CD14-positive monocyte (primary cell): ENCODE measurements around the gene PLOD1. TPM values are rescaled to one million over a fixed set of nuclear protein-coding genes. Genes with fewer than 3 reads are reported as not detected.

Experiments
- DNase-seq, 3 donors: peaks; one replicate each; pipeline ENCODE4 v3.0.0-alpha.2; 2011 to 2022
- H2AFZ ChIP-seq: 2 replicates; pipeline ENCODE4 v1.6.0; 2012; ENCODE audit warnings: mild to moderate bottlenecking, low read depth, low read length, inconsistent platforms; ENCODE audit not compliant: insufficient read depth, poor library complexity, severe bottlenecking
- H3K27ac ChIP-seq, 2 donors: 1 replicate in 1 of 2; 2 replicates in 1 of 2; pipeline ENCODE4 v1.5.1; 2012 to 2013; ENCODE audit warnings: low read length in 2 of 2, control low read depth in 1 of 2, inconsistent platforms in 1 of 2, low read depth in 1 of 2, mild to moderate bottlenecking in 1 of 2
- H3K27me3 ChIP-seq, 2 donors: one replicate each; pipeline versions ENCODE4 v1.6.0 to v1.6.1; 2011 to 2013; ENCODE audit warnings: low read length in 2 of 2; ENCODE audit not compliant: control insufficient read depth in 2 of 2, insufficient read depth in 2 of 2
- H3K36me3 ChIP-seq, 2 donors: replicated peaks in 1 of 2; 1 replicate in 1 of 2; 2 replicates in 1 of 2; pipeline versions ENCODE4 v1.5.1 to v1.6.1; 2012 to 2013; ENCODE audit warnings: low read length in 2 of 2, control low read depth in 1 of 2, inconsistent platforms in 1 of 2, mild to moderate bottlenecking in 1 of 2; ENCODE audit not compliant: insufficient read depth in 2 of 2, control insufficient read depth in 1 of 2
- H3K4me1 ChIP-seq, 2 donors: 1 replicate in 1 of 2; 2 replicates in 1 of 2; pipeline versions ENCODE4 v1.5.1 to v1.6.1; 2012 to 2013; ENCODE audit warnings: low read length in 2 of 2, control low read depth in 1 of 2, inconsistent platforms in 1 of 2, mild to moderate bottlenecking in 1 of 2, moderate library complexity in 1 of 2; ENCODE audit not compliant: insufficient read depth in 2 of 2, control insufficient read depth in 1 of 2
- H3K4me2 ChIP-seq: replicated peaks from 2 replicates; pipeline ENCODE3; 2012; ENCODE audit warnings: low read length, moderate library complexity, mild to moderate bottlenecking; ENCODE audit not compliant: poor library complexity, severe bottlenecking; ENCODE audit errors: extremely low read depth
- H3K4me3 ChIP-seq, 3 experiments: fragments of 200-600 bp in 1 of 3; sonication (generic) in 1 of 3; replicated peaks in 1 of 3; 1 replicate in 2 of 3; 2 replicates in 1 of 3; pipeline ENCODE4 v1.5.1; 2011 to 2013; ENCODE audit warnings: low read length in 3 of 3, mild to moderate bottlenecking in 3 of 3, control low read depth in 2 of 3, low read depth in 2 of 3, inconsistent platforms in 1 of 3, moderate library complexity in 1 of 3
- H3K79me2 ChIP-seq: 2 replicates; pipeline ENCODE4 v1.6.0; 2012; ENCODE audit warnings: mild to moderate bottlenecking, control low read depth, inconsistent platforms, low read length, moderate library complexity; ENCODE audit not compliant: insufficient read depth
- H3K9ac ChIP-seq: 2 replicates; pipeline ENCODE4 v1.6.0; 2017; ENCODE audit warnings: low read length, mild to moderate bottlenecking; ENCODE audit not compliant: insufficient read depth, poor library complexity, severe bottlenecking
- H3K9me3 ChIP-seq, 2 donors: replicated peaks in 1 of 2; 1 replicate in 1 of 2; 2 replicates in 1 of 2; pipeline versions ENCODE4 v1.5.1 to v1.6.1; 2012 to 2013; ENCODE audit warnings: low read length in 2 of 2, control low read depth in 1 of 2; ENCODE audit not compliant: control insufficient read depth in 1 of 2, insufficient read depth in 1 of 2
- H4K20me1 ChIP-seq: 2 replicates; pipeline ENCODE4 v1.6.0; 2012; ENCODE audit warnings: mild to moderate bottlenecking, low read length, control low read depth, moderate library complexity; ENCODE audit not compliant: insufficient read depth
- H3K27ac Mint-ChIP-seq, 7 donors: one replicate each; pipeline ENCODE4 v1.8.0; 2020; ENCODE audit warnings: mild to moderate bottlenecking in 7 of 7, mixed read lengths in 7 of 7, moderate library complexity in 6 of 7, inconsistent platforms in 2 of 7
- H3K27me3 Mint-ChIP-seq, 3 donors: one replicate each; pipeline ENCODE4 v1.8.0; 2021 to 2022; ENCODE audit warnings: low read depth in 3 of 3, mild to moderate bottlenecking in 3 of 3, mixed read lengths in 3 of 3, moderate library complexity in 3 of 3, inconsistent platforms in 1 of 3
- H3K36me3 Mint-ChIP-seq, 2 donors: one replicate each; pipeline ENCODE4 v1.8.0; 2020; ENCODE audit warnings: mixed read lengths in 2 of 2, inconsistent platforms in 1 of 2, mild to moderate bottlenecking in 1 of 2
- H3K4me1 Mint-ChIP-seq: one replicate; pipeline ENCODE4 v1.8.0; 2020; ENCODE audit warnings: mild to moderate bottlenecking, mixed read lengths
- H3K4me3 Mint-ChIP-seq, 2 donors: one replicate each; pipeline ENCODE4 v1.8.0; 2020; ENCODE audit warnings: mild to moderate bottlenecking in 2 of 2, mixed read lengths in 2 of 2, moderate library complexity in 1 of 2
- H3K9me3 Mint-ChIP-seq, 7 donors: one replicate each; pipeline ENCODE4 v1.8.0; 2020 to 2022; ENCODE audit warnings: mixed read lengths in 7 of 7, mild to moderate bottlenecking in 6 of 7, moderate library complexity in 6 of 7, inconsistent platforms in 2 of 7
- CTCF ChIP-seq: fragments of 200-600 bp; IDR thresholded peaks from one replicate; pipeline ENCODE4 v1.8.0; 2022; ENCODE audit warnings: antibody characterized with exemption, mild to moderate bottlenecking
- WGBS: methylation state at CpG from one replicate; pipeline ENCODE4 v1.1.5; 2013; ENCODE audit warnings: missing lambda C conversion rate; ENCODE audit not compliant: insufficient coverage; 5-methylcytosine and 5-hydroxymethylcytosine counted together
- intact Hi-C, 2 donors: fragments of 100-400 bp; cut with micrococcal nuclease; formaldehyde crosslinking; loops; one replicate each; pipeline versions ENCODE4 v1.15.0 to v1.15.1; 2023
- polyA plus RNA-seq, 3 donors: library from polyadenylated mRNA; depleted of rRNA in 1 of 3; unstranded in 2 of 3; stranded (reverse) in 1 of 3; fragments of 300-500 nt in 2 of 3; fragments of >200 nt in 1 of 3; fragmentation: Illumina TruSeq in 2 of 3; gene quantifications; 1 replicate in 2 of 3; 2 replicates in 1 of 3; pipeline ENCODE4 v1.2.3, GENCODE V29; 2012 to 2021

The PLOD1 gene
- polyA plus RNA-seq, 3 donors: 44.5 to 53.4 (median 53.1) TPM

- Mint-ChIP-seq H3K4me1 (peaks cover 10% of the 10 kb centered on the region), H3K4me3 (no peak overlapping the region), H3K27ac (peak overlapping the region in 1 of 7 donors; percentile 27), H3K36me3 (peaks cover 2 to 20% of the 10 kb centered on the region in 2 donors), H3K27me3 (peaks cover 2 to 4% (median 3%) of the 10 kb centered on the region in 3 donors), H3K9me3 (peaks cover 0 to 2% (median 0%) of the 10 kb centered on the region in 7 donors)
- intact Hi-C loops: no loop called here
- no peak overlapping the region for H3K27ac ChIP-seq
- no peak overlapping the region for H2AFZ ChIP-seq
- H3K36me3 ChIP-seq: peaks cover 4 to 12% of the 10 kb centered on the region in 2 donors
- no peak overlapping the region for H3K4me2 ChIP-seq
- no peaks in the 10 kb centered on the region for H3K79me2 ChIP-seq
- TF ChIP-seq CTCF: no peak
- WGBS: 87% methylated on average over 9 of the region's 11 CpGs
- no peak for DNase-seq
- no peaks in the 10 kb centered on the region for H3K9me3 ChIP-seq
- H3K27me3 ChIP-seq: no peaks in the 10 kb centered on the region
- no peak overlapping the region for H3K4me3 ChIP-seq
- H4K20me1 ChIP-seq: peaks cover 6% of the 10 kb centered on the region
- H3K4me1 ChIP-seq: peaks cover 7 to 8% of the 10 kb centered on the region in 2 donors
- H3K9ac ChIP-seq: no peak overlapping the region
Measured at GRCh38 chr1:11913291-11913690, 21.2 kb upstream of the PLOD1 start.

- TF ChIP-seq CTCF: no peak
- no peak overlapping the region for H3K9ac ChIP-seq
- no peak overlapping the region for H3K27ac ChIP-seq
- intact Hi-C loops: no loop called here
- no CpG with 5 or more reads among the region's 1 CpG for WGBS
- Mint-ChIP-seq H3K9me3 (peaks cover 0 to 2% (median 0%) of the 10 kb centered on the region in 7 donors), H3K27me3 (peaks cover 2 to 4% (median 4%) of the 10 kb centered on the region in 3 donors), H3K4me3 (no peak overlapping the region), H3K4me1 (peaks cover 5% of the 10 kb centered on the region), H3K36me3 (peaks cover 8 to 27% of the 10 kb centered on the region in 2 donors), H3K27ac (no peak overlapping the region)
- H2AFZ ChIP-seq: no peak overlapping the region
- no peak overlapping the region for H3K4me2 ChIP-seq
- peaks cover under 1 to 3% of the 10 kb centered on the region in 2 donors for H3K4me1 ChIP-seq
- peaks cover 11 to 19% of the 10 kb centered on the region in 2 donors for H3K36me3 ChIP-seq
- H3K79me2 ChIP-seq: no peaks in the 10 kb centered on the region
- H4K20me1 ChIP-seq: peaks cover 13% of the 10 kb centered on the region
- no peak overlapping the region for H3K4me3 ChIP-seq
- H3K9me3 ChIP-seq: no peaks in the 10 kb centered on the region
- H3K27me3 ChIP-seq: no peaks in the 10 kb centered on the region
- no peak for DNase-seq
Measured at GRCh38 chr1:11914024-11914423, 20.5 kb upstream of the PLOD1 start.
